Ishikawa (cell line): ENCODE measurements around the gene ARHGAP9.

Experiments
- CEBPB ChIP-seq: IDR thresholded peaks from 2 replicates; pipeline ENCODE4 v1.6.1; 2012
- CREB1 ChIP-seq: IDR thresholded peaks from 2 replicates; pipeline ENCODE4 v1.6.1; 2012; ENCODE audit warnings: low read depth
- EGR1 ChIP-seq: IDR thresholded peaks from 2 replicates; pipeline ENCODE4 v1.6.1; 2012
- EP300 ChIP-seq: IDR thresholded peaks from 2 replicates; pipeline ENCODE4 v1.6.1; 2012; ENCODE audit warnings: borderline replicate concordance
- FOXM1 ChIP-seq: IDR thresholded peaks from 2 replicates; pipeline ENCODE4 v1.6.1; 2012; ENCODE audit warnings: low read depth, borderline replicate concordance
- NFIC ChIP-seq: IDR thresholded peaks from 2 replicates; pipeline ENCODE4 v1.6.1; 2012
- RAD21 ChIP-seq: IDR thresholded peaks from 2 replicates; pipeline ENCODE4 v1.6.1; 2012; ENCODE audit warnings: low read depth
- REST ChIP-seq: IDR thresholded peaks from 2 replicates; pipeline ENCODE4 v1.6.1; 2012; ENCODE audit warnings: low read depth, mild to moderate bottlenecking
- TAF1 ChIP-seq: IDR thresholded peaks from 2 replicates; pipeline ENCODE4 v1.6.1; 2012; ENCODE audit warnings: low read depth, mild to moderate bottlenecking
- TCF12 ChIP-seq: IDR thresholded peaks from 2 replicates; pipeline ENCODE4 v1.6.1; 2012; ENCODE audit warnings: low read depth
- TEAD4 ChIP-seq: IDR thresholded peaks from 2 replicates; pipeline ENCODE4 v1.6.1; 2012
- USF1 ChIP-seq: IDR thresholded peaks from 2 replicates; pipeline ENCODE4 v1.6.1; 2012
- YY1 ChIP-seq: IDR thresholded peaks from 2 replicates; pipeline ENCODE4 v1.6.1; 2012; ENCODE audit warnings: low read depth
- ZBTB7A ChIP-seq: IDR thresholded peaks from 2 replicates; pipeline ENCODE4 v1.6.1; 2012; ENCODE audit warnings: low read depth
- TF ChIP-seq, protein P1 (sequence below): IDR thresholded peaks from 2 replicates; pipeline ENCODE4 v1.6.1; 2012

Gene ARHGAP9

DNA sequence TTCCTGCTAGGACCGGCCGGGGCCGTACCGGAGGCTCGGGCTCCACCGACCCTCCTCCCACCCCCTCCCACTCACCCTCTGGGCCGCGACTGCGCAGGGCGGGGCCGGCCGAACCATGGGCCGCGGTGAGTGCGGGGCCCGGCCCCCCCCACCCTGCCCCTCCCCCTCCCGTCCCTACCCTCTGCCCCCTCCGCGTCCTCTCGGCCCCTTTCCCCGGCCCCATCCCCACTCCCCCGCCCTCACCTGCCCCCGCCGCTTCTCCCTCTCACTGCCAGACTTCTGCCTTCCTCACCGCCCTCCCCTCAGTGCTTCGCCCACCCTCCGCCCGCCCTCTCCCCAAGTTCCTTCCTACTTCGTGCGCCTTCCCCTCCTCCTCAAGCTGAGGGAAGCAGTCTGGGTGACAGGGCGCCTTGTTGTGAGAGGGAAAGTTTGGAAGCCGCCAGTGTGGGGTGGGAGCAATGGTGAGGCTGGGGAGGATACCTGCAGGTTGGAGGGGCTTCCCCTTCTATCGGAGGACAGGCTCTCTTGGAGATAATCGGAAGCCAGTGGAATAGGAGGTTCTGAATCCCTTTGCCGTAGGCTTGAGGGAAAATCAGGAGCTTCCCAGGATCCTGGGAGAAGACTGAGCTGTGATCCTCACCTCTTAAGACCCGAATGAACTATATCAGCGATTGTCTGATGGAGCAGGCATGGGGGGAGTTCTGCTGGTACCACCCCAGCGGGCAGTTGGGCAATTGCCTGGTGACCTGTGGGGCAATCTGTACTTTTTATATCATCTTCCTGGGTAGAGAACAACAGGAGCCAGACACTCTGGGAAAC, 43.4 kb upstream of the ARHGAP9 start:
- no peak for TF ChIP-seq TAF1
- TF ChIP-seq ZBTB7A: peak; percentile 53; the same call in 1 of the 2 replicates

DNA sequence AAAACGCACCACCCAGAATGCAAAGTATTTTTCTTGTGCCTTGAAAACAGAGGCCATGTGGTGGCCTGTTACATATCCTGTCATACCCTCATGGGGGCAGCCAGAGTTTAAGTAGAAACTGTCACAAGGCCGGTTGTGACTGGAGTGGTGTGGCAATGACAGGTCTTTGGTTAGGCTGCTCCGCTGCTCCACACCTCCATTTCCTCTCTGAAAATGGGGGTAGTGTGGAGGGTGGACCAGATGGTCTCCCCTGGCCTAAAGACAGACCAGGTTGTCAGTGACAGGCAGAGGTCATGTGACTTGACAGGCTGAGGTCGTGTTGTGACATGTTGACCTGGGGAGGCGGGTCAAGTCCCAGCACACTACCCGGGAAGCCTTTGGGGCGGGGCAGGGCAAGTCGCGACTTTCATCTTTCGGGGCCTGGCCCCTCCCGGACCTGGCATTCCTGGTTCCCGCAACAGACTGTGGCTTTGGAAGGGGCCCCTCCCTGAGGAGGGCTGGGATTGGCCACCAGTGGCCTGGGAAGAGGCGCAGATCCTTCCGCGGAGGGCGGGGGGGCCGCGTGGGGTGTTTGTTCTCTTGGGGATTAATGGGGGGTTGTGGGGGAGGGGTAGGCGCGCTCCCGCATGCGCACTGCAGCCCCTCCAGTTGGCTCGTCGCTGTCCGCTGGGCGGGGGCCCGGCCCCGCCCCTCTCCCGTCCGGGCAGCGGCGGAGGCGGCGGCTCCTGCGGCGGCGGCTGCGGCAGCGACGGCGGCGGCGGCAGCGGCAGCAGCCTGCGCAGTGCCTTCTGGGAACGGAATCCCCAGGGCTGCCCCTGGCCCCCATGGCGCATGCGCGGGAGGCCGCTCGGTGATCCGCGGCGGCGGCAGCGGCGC, 42.6 kb upstream of the ARHGAP9 start, which contains the start of gene MBD6:
Gene MBD6, plus strand, starts transcription at position 814 of the 876 bp plus-strand sequence. CDS start 1,480 bp downstream, outside the sequence.
- TF ChIP-seq YY1 (peak; percentile 36; the same call in 1 of the 2 replicates), USF1 (peak; percentile 90), EGR1 (peak; percentile 43), TEAD4 (peak; percentile 63), EP300 (no peak; the same call in none of the 2 replicates), FOXM1 (no peak; the same call in 1 of the 2 replicates), NFIC (no peak; the same call in 1 of the 2 replicates), ZBTB7A (peak; percentile 53; the same call in 1 of the 2 replicates), RAD21 (no peak), CEBPB (no peak), TAF1 (peak; percentile 56; the same call in 1 of the 2 replicates), TCF12 (0 out of 2 replicates have a peak, but pooled peaks have one; percentile 65), CREB1 (no peak), REST (no peak)
- TF ChIP-seq, protein P1, sequence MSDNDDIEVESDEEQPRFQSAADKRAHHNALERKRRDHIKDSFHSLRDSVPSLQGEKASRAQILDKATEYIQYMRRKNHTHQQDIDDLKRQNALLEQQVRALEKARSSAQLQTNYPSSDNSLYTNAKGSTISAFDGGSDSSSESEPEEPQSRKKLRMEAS: peak; percentile 50; the same call in 1 of the 2 replicates

DNA sequence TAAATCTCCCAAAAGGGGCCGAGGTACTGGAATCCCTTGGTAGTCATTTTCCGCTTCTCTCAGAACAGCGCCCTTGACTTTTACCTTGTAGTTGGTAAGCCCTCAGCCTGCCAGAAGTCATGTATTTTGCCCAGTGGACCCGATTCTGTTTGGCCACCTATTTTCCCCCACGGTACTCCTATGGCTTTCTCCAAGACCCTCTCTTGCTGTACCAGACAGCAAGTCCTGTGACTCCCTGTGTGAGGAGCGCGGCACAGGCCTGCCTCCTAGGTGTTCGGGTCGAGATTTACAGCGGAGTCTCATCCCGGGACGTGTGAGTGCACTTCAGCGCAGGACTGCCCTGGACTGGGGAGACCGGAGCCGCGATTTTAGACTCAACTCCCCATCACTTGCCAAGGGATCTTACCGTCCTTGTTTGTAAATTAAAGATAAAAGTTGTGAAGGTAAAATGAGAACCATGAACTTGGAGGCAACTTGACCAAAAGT, 41.9 kb upstream of the ARHGAP9 start:
- TF ChIP-seq REST: no peak
- TF ChIP-seq, protein P1: no peak
- no peak for TF ChIP-seq YY1
- no peak for TF ChIP-seq EGR1
- no peak for TF ChIP-seq CEBPB
- no peak for TF ChIP-seq TAF1
- TF ChIP-seq NFIC: no peak
- no peak for TF ChIP-seq EP300
- TF ChIP-seq RAD21: no peak
- no peak for TF ChIP-seq FOXM1

DNA sequence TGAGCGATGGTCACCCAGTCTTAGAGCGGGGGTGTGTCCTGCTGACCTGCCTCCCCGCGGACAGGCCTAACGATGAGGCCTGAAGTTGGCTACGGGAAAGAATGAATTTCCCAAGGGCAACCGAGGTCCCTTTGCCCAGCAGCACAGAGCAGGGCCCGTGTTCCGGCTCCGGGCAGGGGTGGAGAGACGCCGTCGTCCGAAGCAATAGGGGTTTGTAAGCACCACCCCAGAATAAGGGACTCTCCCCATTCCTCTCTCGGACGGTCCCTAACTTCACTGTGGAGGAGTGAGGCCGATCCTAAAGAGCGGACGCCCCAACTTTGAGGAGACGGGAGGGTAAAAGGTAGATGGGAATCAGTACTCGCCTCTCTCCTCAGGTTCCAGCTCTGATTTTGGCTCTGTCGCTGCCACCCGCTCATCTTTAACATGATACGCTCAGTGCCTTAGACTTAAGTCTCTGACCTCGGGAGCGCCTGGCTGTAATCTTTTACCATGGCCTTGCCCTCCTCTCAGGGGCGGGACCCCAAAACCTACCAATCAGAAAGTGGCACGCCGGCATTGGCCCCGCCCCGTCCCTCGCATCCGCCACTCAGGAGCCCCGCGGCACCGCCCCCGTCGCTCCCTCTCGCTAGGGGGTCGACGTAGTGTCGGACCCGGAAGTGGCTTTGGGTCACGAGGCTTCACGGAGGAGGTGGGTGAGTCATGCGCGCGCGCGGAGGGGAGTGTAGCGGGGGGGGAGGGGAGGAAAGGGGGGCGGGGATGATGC, 40.6 kb upstream of the ARHGAP9 start, which contains the start of gene DDIT3:
Gene DDIT3, minus strand, starts transcription at position 462 of the 766 bp plus-strand sequence. CDS start 3,108 bp downstream, outside the sequence.
- TF ChIP-seq RAD21 (no peak), CEBPB (no peak), EGR1 (0 out of 2 replicates have a peak, but pooled peaks have one; percentile 58), NFIC (peak; percentile 59; the same call in 1 of the 2 replicates), CREB1 (peak; percentile 52; the same call in 1 of the 2 replicates), USF1 (peak; percentile 94), TCF12 (no peak; the same call in 1 of the 2 replicates), REST (no peak), TAF1 (peak; percentile 88), TEAD4 (peak; percentile 35), ZBTB7A (no peak), FOXM1 (no peak), YY1 (peak; percentile 42; the same call in 1 of the 2 replicates), EP300 (peak; percentile 54; the same call in 1 of the 2 replicates)
- TF ChIP-seq, protein P1: peak; percentile 70; the same call in 1 of the 2 replicates
